Adrenal gland (tissue), 5 donors: Measurements from ENCODE around the gene IGFBP1.

Experiments used
- POLR2A ChIP-seq, 2 donors: fragments of 450-650 bp; IDR thresholded peaks; one replicate each; pipeline ENCODE4 v1.6.1; 2017; ENCODE audit warnings: antibody characterized with exemption in 2 of 2, mild to moderate bottlenecking in 2 of 2, moderate library complexity in 1 of 2
- TF ChIP-seq, protein P1 (sequence below), 6 experiments: fragments of 450-650 bp in 4 of 6; fragments of 200-600 bp in 2 of 6; sonication (generic) in 1 of 6; IDR thresholded peaks; 1 replicate in 5 of 6; 2 replicates in 1 of 6; pipeline versions ENCODE4 v1.5.1 to v1.8.0; 2016 to 2021; ENCODE audit warnings: antibody characterized with exemption in 6 of 6, mild to moderate bottlenecking in 2 of 6, moderate library complexity in 1 of 6
- donor health status: DM: no; HTN: no; CAD: no.

GRCh38 chr7:45902820-45903219 is 14.5 kb downstream of the IGFBP1 start:
- no peak for TF ChIP-seq POLR2A (IDR thresholded peaks at IDR 0.05)
- TF ChIP-seq, protein P1, sequence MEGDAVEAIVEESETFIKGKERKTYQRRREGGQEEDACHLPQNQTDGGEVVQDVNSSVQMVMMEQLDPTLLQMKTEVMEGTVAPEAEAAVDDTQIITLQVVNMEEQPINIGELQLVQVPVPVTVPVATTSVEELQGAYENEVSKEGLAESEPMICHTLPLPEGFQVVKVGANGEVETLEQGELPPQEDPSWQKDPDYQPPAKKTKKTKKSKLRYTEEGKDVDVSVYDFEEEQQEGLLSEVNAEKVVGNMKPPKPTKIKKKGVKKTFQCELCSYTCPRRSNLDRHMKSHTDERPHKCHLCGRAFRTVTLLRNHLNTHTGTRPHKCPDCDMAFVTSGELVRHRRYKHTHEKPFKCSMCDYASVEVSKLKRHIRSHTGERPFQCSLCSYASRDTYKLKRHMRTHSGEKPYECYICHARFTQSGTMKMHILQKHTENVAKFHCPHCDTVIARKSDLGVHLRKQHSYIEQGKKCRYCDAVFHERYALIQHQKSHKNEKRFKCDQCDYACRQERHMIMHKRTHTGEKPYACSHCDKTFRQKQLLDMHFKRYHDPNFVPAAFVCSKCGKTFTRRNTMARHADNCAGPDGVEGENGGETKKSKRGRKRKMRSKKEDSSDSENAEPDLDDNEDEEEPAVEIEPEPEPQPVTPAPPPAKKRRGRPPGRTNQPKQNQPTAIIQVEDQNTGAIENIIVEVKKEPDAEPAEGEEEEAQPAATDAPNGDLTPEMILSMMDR (IDR thresholded peaks at IDR 0.05), result no peak
